Measurements from ENCODE around the gene ACSBG1.

- TF ChIP-seq POLR2A (IDR thresholded peaks at IDR 0.05) (no peak), CTCF (IDR thresholded peaks at IDR 0.05) (no peak), POLR2AphosphoS5 (IDR thresholded peaks at IDR 0.05) (no peak)
Measured at GRCh38 chr15:78149805-78150751, 84.3 kb downstream of the ACSBG1 start.

Measured in breast epithelium (tissue), 3 donors.